ENCODE results near the gene NWD2. TPM values are rescaled to one million over a fixed set of nuclear protein-coding genes. Genes with fewer than 3 reads are reported as not detected.

Gene NWD2
- total RNA-seq, 1 experiment from 2014 or later = not detected

DNA sequence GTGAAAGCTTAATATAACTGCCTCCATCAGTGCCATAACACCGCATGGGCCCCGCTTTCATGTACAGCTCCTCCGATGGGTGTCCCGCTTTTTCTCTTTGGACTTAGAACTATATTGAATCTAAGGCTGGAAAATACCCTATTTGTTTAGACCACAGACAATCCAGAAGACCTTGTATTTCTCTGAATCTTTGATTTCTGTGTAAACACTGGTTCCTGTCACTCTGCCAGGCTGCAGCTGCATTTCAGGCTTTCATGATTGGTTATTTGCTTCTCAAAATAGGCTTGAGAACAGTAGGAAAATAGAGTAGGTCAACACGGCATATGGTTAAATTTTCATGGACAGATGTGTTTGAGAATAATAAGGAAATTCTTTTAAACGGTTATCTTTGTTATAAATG, 80.0 kb downstream of the NWD2 start:
- no peak overlapping the region for H2BK15ac ChIP-seq (ENCODE audit: low read depth, low read length)
- no peak for DNase-seq
- peaks cover 13 to 17% of the 10 kb centered on the region in 2 experiments for H3K4me1 Mint-ChIP-seq
- no CpG with 5 or more reads among the region's 6 CpGs for WGBS (ENCODE audit: extremely low coverage, insufficient read length, low lambda C conversion rate)
- no peak overlapping the region for H3K18ac ChIP-seq (ENCODE audit: insufficient read length, low read depth, low read length)
- H3K4me2 ChIP-seq (ENCODE audit: insufficient read depth, insufficient read length, low read length) = no peak overlapping the region
- H3K23me2 ChIP-seq (ENCODE audit: insufficient read length, low read depth, low read length, poor library complexity, severe bottlenecking) = no peaks in the 10 kb centered on the region
- H4K8ac ChIP-seq (replicated peaks; ENCODE audit: insufficient read length, low read depth, low read length) = no peak overlapping the region
- H3K9me3 Mint-ChIP-seq = peaks cover 0 to 8% of the 10 kb centered on the region in 2 experiments; a peak in 3 of 5 replicates
- H3K14ac ChIP-seq (ENCODE audit: insufficient read depth, low read length) = no peak overlapping the region
- H2AFZ ChIP-seq (ENCODE audit: low read length) = no peak overlapping the region
- TF ChIP-seq, protein P1, sequence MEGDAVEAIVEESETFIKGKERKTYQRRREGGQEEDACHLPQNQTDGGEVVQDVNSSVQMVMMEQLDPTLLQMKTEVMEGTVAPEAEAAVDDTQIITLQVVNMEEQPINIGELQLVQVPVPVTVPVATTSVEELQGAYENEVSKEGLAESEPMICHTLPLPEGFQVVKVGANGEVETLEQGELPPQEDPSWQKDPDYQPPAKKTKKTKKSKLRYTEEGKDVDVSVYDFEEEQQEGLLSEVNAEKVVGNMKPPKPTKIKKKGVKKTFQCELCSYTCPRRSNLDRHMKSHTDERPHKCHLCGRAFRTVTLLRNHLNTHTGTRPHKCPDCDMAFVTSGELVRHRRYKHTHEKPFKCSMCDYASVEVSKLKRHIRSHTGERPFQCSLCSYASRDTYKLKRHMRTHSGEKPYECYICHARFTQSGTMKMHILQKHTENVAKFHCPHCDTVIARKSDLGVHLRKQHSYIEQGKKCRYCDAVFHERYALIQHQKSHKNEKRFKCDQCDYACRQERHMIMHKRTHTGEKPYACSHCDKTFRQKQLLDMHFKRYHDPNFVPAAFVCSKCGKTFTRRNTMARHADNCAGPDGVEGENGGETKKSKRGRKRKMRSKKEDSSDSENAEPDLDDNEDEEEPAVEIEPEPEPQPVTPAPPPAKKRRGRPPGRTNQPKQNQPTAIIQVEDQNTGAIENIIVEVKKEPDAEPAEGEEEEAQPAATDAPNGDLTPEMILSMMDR (conservative IDR thresholded peaks at IDR 0.05) = no peak
- H3K79me1 ChIP-seq (ENCODE audit: insufficient read depth, low read depth, low read length, poor library complexity, severe bottlenecking) = no peaks in the 10 kb centered on the region
- no peak overlapping the region for H3K23ac ChIP-seq (ENCODE audit: insufficient read length, low read depth, low read length)
- H4K20me1 ChIP-seq (ENCODE audit: control insufficient read depth, insufficient read depth, insufficient read length) = no peaks in the 10 kb centered on the region
- no peak overlapping the region for H3K27ac Mint-ChIP-seq
- H3K4me3 Mint-ChIP-seq = no peak overlapping the region
- no peaks in the 10 kb centered on the region for H3K27me3 ChIP-seq (ENCODE audit: insufficient read depth, low read length)
- no peak overlapping the region for H2BK120ac ChIP-seq (ENCODE audit: low read depth, low read length, poor library complexity, severe bottlenecking)
- no peaks in the 10 kb centered on the region for H3K9me3 ChIP-seq (ENCODE audit: control insufficient read depth, low read depth, low read length)
- no peak overlapping the region for H3T11ph ChIP-seq (ENCODE audit: low read length)
- no peaks in the 10 kb centered on the region for H3K36me3 Mint-ChIP-seq (ENCODE audit: insufficient read depth in 1 of 3, low read depth in 3 of 3)
- no peak overlapping the region for H2BK20ac ChIP-seq (ENCODE audit: low read depth, low read length, poor library complexity, severe bottlenecking)
- no peak overlapping the region for H3K4ac ChIP-seq (ENCODE audit: low read depth, low read length)
- no peaks in the 10 kb centered on the region for H3K79me2 ChIP-seq (ENCODE audit: insufficient read depth, low read length)
- no peaks in the 10 kb centered on the region for H3K27me3 Mint-ChIP-seq (ENCODE audit: low read depth)
- H2BK12ac ChIP-seq (ENCODE audit: insufficient read length, low read depth, low read length) = no peak overlapping the region
- no peak overlapping the region for H2BK5ac ChIP-seq (ENCODE audit: insufficient read length, low read length)
- no peak overlapping the region for H3K9ac ChIP-seq (ENCODE audit: extremely low read depth, insufficient read length, low read length)
- H3K4me1 ChIP-seq (ENCODE audit: insufficient read depth, low read length) = peaks cover 6% of the 10 kb centered on the region; the same call in 1 of the 2 replicates
- no peak overlapping the region for H4K91ac ChIP-seq (ENCODE audit: insufficient read length, low read depth, low read length)
- no peak overlapping the region for H3K27ac ChIP-seq (ENCODE audit: insufficient read length, low read depth, low read length)
- H4K5ac ChIP-seq (ENCODE audit: insufficient read length, low read depth, low read length) = no peak overlapping the region
- H2AK5ac ChIP-seq (ENCODE audit: insufficient read length, low read length) = no peak overlapping the region
- no peak overlapping the region for H3K56ac ChIP-seq (ENCODE audit: insufficient read length, low read depth, low read length)

Measured in H9 (cell line).